HCT116 (cell line): ENCODE measurements around the gene SLC24A3. TPM values are rescaled to one million over a fixed set of nuclear protein-coding genes. Genes with fewer than 3 reads are reported as not detected.

ENCODE experiments used
- ATAC-seq: fragments of 200-7000 bp; cut with Tn5 transposase; 2 replicates; pipeline ENCODE4 v1.9.1; 2020; ENCODE audit warnings: mild to moderate bottlenecking, moderate library complexity
- BruUV-seq: library from RNA; stranded (reverse); fragments of 400-500 nt; replicated peaks from 2 replicates; lab custom pipeline; 2021; lab: Mats Ljungman, UMichigan
- CTCF ChIA-PET: fragments of 300-600 bp; sonication (Branson Sonifier 250); formaldehyde crosslinking; loops from one replicate; lab custom pipeline; 2021; ENCODE audit warnings: antibody characterized with exemption; lab: Charles Lee
- POLR2A ChIA-PET: fragments of 300-600, 350-600 bp; sonication (Branson Sonifier 250); formaldehyde crosslinking; loops from one replicate; lab custom pipeline; 2021; ENCODE audit warnings: antibody characterized with exemption; lab: Charles Lee
- RAD21 ChIA-PET, 2 experiments: fragments of 300-600 bp; sonication (Branson Sonifier 250); formaldehyde crosslinking; loops; one replicate each; lab custom pipeline; 2023; ENCODE audit warnings: low total read pairs in 2 of 2; ENCODE audit not compliant: uncharacterized antibody in 2 of 2, unreplicated experiment in 2 of 2, low non-redundant PET in 1 of 2; lab: Charles Lee
- DNase-seq: peaks from one replicate; pipeline ENCODE4 v3.0.0-alpha.2; 2010; ENCODE audit warnings: low read depth, low spot score
- H2AFZ ChIP-seq: fragments of 200-600 bp; shearing (Covaris generic), sonication (generic); 2 replicates; pipeline ENCODE4 v1.6.1; 2017; ENCODE audit warnings: low read depth, mixed run types, mixed read lengths, antibody characterized with exemption, low read length; ENCODE audit not compliant: poor library complexity, severe bottlenecking
- H3K27ac ChIP-seq: 2 replicates; pipeline ENCODE4 v1.5.1; 2012; ENCODE audit warnings: low read depth, low read length
- H3K27me3 ChIP-seq: fragments of 200-600 bp; sonication (generic); 2 replicates; pipeline ENCODE4 v1.6.1; 2016; ENCODE audit warnings: mixed run types, low read length, mixed read lengths; ENCODE audit not compliant: insufficient read depth
- H3K36me3 ChIP-seq, 2 experiments: fragments of 200-500 bp in 1 of 2; fragments of 200-600 bp in 1 of 2; sonication (Bioruptor generic) in 1 of 2; sonication (generic) in 1 of 2; 2 replicates each; pipeline versions ENCODE4 v1.5.1 to v1.6.1; 2014 to 2016; ENCODE audit warnings: low read length in 2 of 2, inconsistent platforms in 1 of 2, mixed read lengths in 1 of 2, mixed run types in 1 of 2; ENCODE audit not compliant: insufficient read depth in 2 of 2, control insufficient read depth in 1 of 2
- H3K4me1 ChIP-seq, 2 experiments: fragments of 200-600 bp in 1 of 2; sonication (generic) in 1 of 2; 2 replicates each; pipeline versions ENCODE4 v1.5.1 to v1.6.1; 2012 to 2017; ENCODE audit warnings: low read length in 2 of 2, inconsistent platforms in 1 of 2, mild to moderate bottlenecking in 1 of 2, mixed read lengths in 1 of 2, mixed run types in 1 of 2, moderate library complexity in 1 of 2; ENCODE audit not compliant: insufficient read depth in 2 of 2, control insufficient read depth in 1 of 2
- H3K4me2 ChIP-seq: fragments of 200-600 bp; sonication (generic); 2 replicates; pipeline ENCODE4 v1.6.1; 2017; ENCODE audit warnings: mixed run types, low read length, mixed read lengths
- H3K4me3 ChIP-seq, 2 experiments: fragments of 200-600 bp in 1 of 2; sonication (generic) in 1 of 2; replicated peaks in 1 of 2; 2 replicates each; pipeline ENCODE4 v1.5.1; 2011 to 2016; ENCODE audit warnings: low read length in 2 of 2, control low read depth in 1 of 2, low read depth in 1 of 2, mild to moderate bottlenecking in 1 of 2, mixed read lengths in 1 of 2, mixed run types in 1 of 2
- H3K79me2 ChIP-seq: fragments of 200-600 bp; sonication (generic); 2 replicates; pipeline ENCODE4 v1.6.1; 2017; ENCODE audit warnings: mild to moderate bottlenecking, mixed run types, low read length, moderate library complexity, mixed read lengths; ENCODE audit not compliant: insufficient read depth
- H3K9ac ChIP-seq: fragments of 200-600 bp; sonication (generic); 2 replicates; pipeline ENCODE4 v1.6.1; 2016; ENCODE audit warnings: low read length, mixed read lengths
- H3K9me2 ChIP-seq: fragments of 200-600 bp; sonication (generic), shearing (Covaris generic); 2 replicates; pipeline ENCODE4 v1.6.1; 2017; ENCODE audit warnings: mixed run types, mild to moderate bottlenecking, moderate library complexity; ENCODE audit not compliant: insufficient read depth
- H3K9me3 ChIP-seq, 2 experiments: fragments of 200-500 bp in 1 of 2; fragments of 200-600 bp in 1 of 2; sonication (Bioruptor generic) in 1 of 2; sonication (generic) in 1 of 2; 2 replicates each; pipeline ENCODE4 v1.6.1; 2014 to 2017; ENCODE audit warnings: low read length in 2 of 2, mixed read lengths in 2 of 2, inconsistent platforms in 1 of 2, low read depth in 1 of 2, mild to moderate bottlenecking in 1 of 2, mixed run types in 1 of 2, moderate library complexity in 1 of 2; ENCODE audit not compliant: control insufficient read depth in 1 of 2, insufficient read depth in 1 of 2
- H4K20me1 ChIP-seq: fragments of 200-600 bp; sonication (generic), shearing (Covaris generic); 2 replicates; pipeline ENCODE4 v1.6.1; 2017; ENCODE audit warnings: mixed run types, mild to moderate bottlenecking, moderate library complexity; ENCODE audit not compliant: insufficient read depth
- CBX3 ChIP-seq: IDR thresholded peaks from 2 replicates; pipeline ENCODE4 v1.6.1; 2012; ENCODE audit warnings: low read depth
- EZH2phosphoT487 ChIP-seq: fragments of 200-600 bp; IDR thresholded peaks from 2 replicates; pipeline ENCODE4 v1.6.1; 2018; ENCODE audit warnings: antibody characterized with exemption, borderline replicate concordance
- FOSL1 ChIP-seq: IDR thresholded peaks from 2 replicates; pipeline ENCODE4 v1.6.1; 2012; ENCODE audit warnings: low read depth
- JUND ChIP-seq: IDR thresholded peaks from 2 replicates; pipeline ENCODE4 v1.6.1; 2012
- POLR2A ChIP-seq: IDR thresholded peaks from 2 replicates; pipeline ENCODE4 v1.7.0; 2011; ENCODE audit warnings: borderline replicate concordance; ENCODE audit not compliant: insufficient read depth, insufficient read length; ENCODE audit errors: extremely low read depth
- POLR2AphosphoS5 ChIP-seq: IDR thresholded peaks from 2 replicates; pipeline ENCODE4 v1.6.1; 2011; ENCODE audit warnings: mild to moderate bottlenecking, low read depth, low read length, moderate library complexity
- SIN3A ChIP-seq: IDR thresholded peaks from 2 replicates; pipeline ENCODE4 v1.6.1; 2012; ENCODE audit warnings: low read depth
- SP1 ChIP-seq: IDR thresholded peaks from 2 replicates; pipeline ENCODE4 v1.6.1; 2012; ENCODE audit warnings: low read depth
- SRF ChIP-seq: IDR thresholded peaks from 2 replicates; pipeline ENCODE4 v1.6.1; 2012; ENCODE audit warnings: low read depth
- TCF7L2 ChIP-seq: IDR thresholded peaks from 2 replicates; pipeline ENCODE4 v1.7.0; 2011; ENCODE audit warnings: borderline replicate concordance, inconsistent platforms; ENCODE audit not compliant: insufficient read depth, insufficient read length; ENCODE audit errors: extremely low read depth
- YY1 ChIP-seq: IDR thresholded peaks from 2 replicates; pipeline ENCODE4 v1.6.1; 2011; ENCODE audit warnings: low read length, low read depth, moderate library complexity, mild to moderate bottlenecking; ENCODE audit not compliant: insufficient replicate concordance; ENCODE audit errors: extremely low read depth
- ZBTB33 ChIP-seq: IDR thresholded peaks from 2 replicates; pipeline ENCODE4 v1.6.1; 2011; ENCODE audit warnings: mild to moderate bottlenecking, low read length, moderate library complexity; ENCODE audit not compliant: insufficient replicate concordance; ENCODE audit errors: extremely low read depth
- ZNF274 ChIP-seq: fragments of 200-500 bp; sonication (Bioruptor generic); IDR thresholded peaks from 2 replicates; pipeline ENCODE4 v1.6.1; 2014; ENCODE audit warnings: mild to moderate bottlenecking, low read depth, low read length, inconsistent platforms
- intact Hi-C: fragments of 100-400 bp; cut with micrococcal nuclease; formaldehyde crosslinking; loops from 2 replicates; pipeline ENCODE4 v1.10.0; 2022
- total RNA-seq: library from RNA; stranded (reverse); gene quantifications from one replicate; pipeline ENCODE4 v1.2.1, GENCODE V29; 2021; ENCODE audit not compliant: unreplicated experiment
- TF ChIP-seq, protein P1 (sequence below): IDR thresholded peaks from 2 replicates; pipeline ENCODE4 v1.6.1; 2012

SLC24A3 gene
- total RNA-seq, 1 experiment from 2014 or later: not detected

DNA sequence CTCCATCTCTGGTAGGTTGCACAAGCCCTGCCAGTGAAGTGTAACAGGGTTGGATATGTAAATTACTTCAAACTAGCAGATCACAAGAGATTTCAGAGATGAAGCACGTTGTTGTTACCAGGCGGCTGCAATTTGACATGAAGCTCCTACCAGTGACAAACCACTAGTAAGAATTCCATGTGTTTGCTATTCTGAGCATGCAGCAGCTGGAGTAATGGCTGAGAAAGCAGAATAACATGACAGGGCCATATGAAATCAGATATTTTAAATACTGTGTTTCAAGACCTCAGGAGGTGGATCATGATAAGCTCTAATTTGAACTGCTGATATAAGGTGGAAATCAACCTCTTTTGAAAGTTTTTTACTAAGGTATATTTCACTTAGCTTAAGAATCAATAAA is 557.1 kb downstream of the SLC24A3 start:
- ChIA-PET CTCF (no interaction called here), POLR2A (no interaction called here), RAD21 (no interaction called here)
- no peaks in the 10 kb centered on the region for H3K79me2 ChIP-seq
- H3K9ac ChIP-seq: no peak overlapping the region
- intact Hi-C loops: no loop called here
- TF ChIP-seq SP1 (no peak), SIN3A (no peak), POLR2A (no peak), FOSL1 (no peak), TCF7L2 (no peak), POLR2AphosphoS5 (no peak), ZBTB33 (no peak), CBX3 (no peak), JUND (no peak), ZNF274 (no peak), YY1 (no peak), EZH2phosphoT487 (no peak), SRF (no peak)
- TF ChIP-seq, protein P1, sequence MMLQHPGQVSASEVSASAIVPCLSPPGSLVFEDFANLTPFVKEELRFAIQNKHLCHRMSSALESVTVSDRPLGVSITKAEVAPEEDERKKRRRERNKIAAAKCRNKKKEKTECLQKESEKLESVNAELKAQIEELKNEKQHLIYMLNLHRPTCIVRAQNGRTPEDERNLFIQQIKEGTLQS: no peak
- H3K9me2 ChIP-seq: no peaks in the 10 kb centered on the region
- no peak overlapping the region for H3K27ac ChIP-seq
- BruUV-seq: no TSS peak
- H3K36me3 ChIP-seq: no peaks in the 10 kb centered on the region
- DNase-seq: no peak
- no peak for ATAC-seq
- no peaks in the 10 kb centered on the region for H3K9me3 ChIP-seq
- H3K4me3 ChIP-seq: no peak overlapping the region
- no peaks in the 10 kb centered on the region for H4K20me1 ChIP-seq
- H3K27me3 ChIP-seq: no peaks in the 10 kb centered on the region
- H2AFZ ChIP-seq: no peak overlapping the region
- no peak overlapping the region for H3K4me2 ChIP-seq
- peaks cover 0 to 8% of the 10 kb centered on the region in 2 experiments; a peak in 2 of 4 replicates for H3K4me1 ChIP-seq
